MM.1S (cell line): ENCODE data around the gene PPM1B.
"Not testable (repeated sequence)": the region's sequence is repeated elsewhere in the genome, so short reads cannot be mapped to it uniquely, and the experiment has no call there.

Experiments
- DNase-seq: peaks from one replicate; pipeline ENCODE4 v3.0.0-alpha.2; 2015
- H2AFZ ChIP-seq: fragments of 300-600 bp; sonication (generic); 2 replicates; pipeline ENCODE4 v1.6.0; 2016; ENCODE audit warnings: antibody characterized with exemption, low read length
- H3F3A ChIP-seq: fragments of 300-600 bp; sonication (generic); 2 replicates; pipeline ENCODE4 v1.6.1; 2016; ENCODE audit warnings: mild to moderate bottlenecking, antibody characterized with exemption, low read length, moderate library complexity, mixed read lengths; ENCODE audit not compliant: insufficient read depth
- H3K27ac ChIP-seq: fragments of 300-600 bp; sonication (generic); 2 replicates; pipeline ENCODE4 v1.5.1; 2016; ENCODE audit warnings: mild to moderate bottlenecking, low read length
- H3K27me3 ChIP-seq: fragments of 300-600 bp; sonication (generic); replicated peaks from 2 replicates; pipeline ENCODE4 v1.6.0; 2016; ENCODE audit warnings: low read length; ENCODE audit not compliant: insufficient read depth
- H3K36me3 ChIP-seq: fragments of 300-600 bp; sonication (generic); replicated peaks from 2 replicates; pipeline ENCODE4 v1.6.1; 2016; ENCODE audit warnings: mild to moderate bottlenecking, low read length, mixed read lengths; ENCODE audit not compliant: insufficient read depth
- H3K4me1 ChIP-seq: fragments of 300-600 bp; sonication (generic); 2 replicates; pipeline ENCODE4 v1.6.1; 2016; ENCODE audit warnings: low read length, mixed read lengths
- H3K4me2 ChIP-seq: fragments of 300-600 bp; sonication (generic); 2 replicates; pipeline ENCODE4 v1.6.0; 2016; ENCODE audit warnings: low read depth, low read length
- H3K4me3 ChIP-seq: fragments of 300-600 bp; sonication (generic); 2 replicates; pipeline ENCODE4 v1.5.1; 2016; ENCODE audit warnings: low read length, mixed read lengths
- H3K79me2 ChIP-seq: fragments of 300-600 bp; sonication (generic); 2 replicates; pipeline ENCODE4 v1.6.1; 2016; ENCODE audit warnings: mixed run types, low read length, mixed read lengths
- H3K9ac ChIP-seq: fragments of 300-600 bp; sonication (generic); 2 replicates; pipeline ENCODE4 v1.6.1; 2016; ENCODE audit warnings: low read length, mixed read lengths
- H3K9me2 ChIP-seq: fragments of 300-600 bp; sonication (generic); replicated peaks from 2 replicates; pipeline ENCODE4 v1.6.1; 2016; ENCODE audit warnings: mild to moderate bottlenecking, low read length, mixed read lengths; ENCODE audit not compliant: insufficient read depth
- H3K9me3 ChIP-seq: fragments of 300-600 bp; sonication (generic); replicated peaks from 2 replicates; pipeline ENCODE4 v1.6.1; 2016; ENCODE audit warnings: mild to moderate bottlenecking, low read length, mixed read lengths; ENCODE audit not compliant: insufficient read depth
- H4K20me1 ChIP-seq: fragments of 300-600 bp; sonication (generic); 2 replicates; pipeline ENCODE4 v1.6.1; 2016; ENCODE audit warnings: mild to moderate bottlenecking, low read length, moderate library complexity, mixed read lengths; ENCODE audit not compliant: insufficient read depth
- CTCF ChIP-seq: fragments of 300-600 bp; sonication (generic); IDR thresholded peaks from 2 replicates; pipeline ENCODE4 v1.5.1; 2016; ENCODE audit warnings: antibody characterized with exemption, low read length, mixed read lengths
- EZH2 ChIP-seq: fragments of 300-600 bp; sonication (generic); optimal IDR thresholded peaks from 2 replicates; pipeline ENCODE3; 2017; ENCODE audit warnings: low read depth, mild to moderate bottlenecking, antibody characterized with exemption, low read length, mixed read lengths
- EZH2phosphoT487 ChIP-seq: fragments of 300-600 bp; sonication (generic); IDR thresholded peaks from 2 replicates; pipeline ENCODE4 v1.6.1; 2018; ENCODE audit warnings: antibody characterized with exemption, low read length

The PPM1B gene

DNA sequence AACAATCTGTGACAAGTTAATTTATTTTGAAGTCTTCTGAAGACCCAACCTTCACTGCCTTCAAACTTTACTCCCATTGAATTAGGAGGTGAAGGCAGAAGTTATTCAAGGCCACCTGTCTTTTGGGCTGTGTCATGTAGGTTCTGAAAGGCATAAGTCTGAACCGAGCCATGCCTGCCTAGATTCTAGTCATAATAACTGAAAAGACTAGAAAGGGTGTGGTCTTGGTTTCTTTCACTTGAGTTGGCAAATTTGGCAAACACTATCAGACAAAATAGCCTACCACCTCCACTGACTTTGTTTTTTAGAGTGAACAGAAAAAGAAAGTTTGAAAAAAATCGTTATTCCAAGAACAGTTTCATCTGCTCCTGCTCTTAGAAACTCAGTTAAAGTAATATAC is 38.4 kb downstream of the PPM1B start:
- Histone ChIP-seq H2AFZ (no peak overlapping the region), H3K9me2 (no peaks in the 10 kb centered on the region), H3F3A (no peaks in the 10 kb centered on the region), H3K4me1 (no peaks in the 10 kb centered on the region), H3K9me3 (no peaks in the 10 kb centered on the region), H3K79me2 (peaks cover 82% of the 10 kb centered on the region), H3K27me3 (no peaks in the 10 kb centered on the region), H3K27ac (no peak overlapping the region), H3K4me3 (no peak overlapping the region), H4K20me1 (no peaks in the 10 kb centered on the region), H3K36me3 (no peaks in the 10 kb centered on the region), H3K9ac (no peak overlapping the region), H3K4me2 (no peak overlapping the region)
- DNase-seq, result no peak
- TF ChIP-seq EZH2phosphoT487 (no peak), EZH2 (no peak), CTCF (no peak)

DNA sequence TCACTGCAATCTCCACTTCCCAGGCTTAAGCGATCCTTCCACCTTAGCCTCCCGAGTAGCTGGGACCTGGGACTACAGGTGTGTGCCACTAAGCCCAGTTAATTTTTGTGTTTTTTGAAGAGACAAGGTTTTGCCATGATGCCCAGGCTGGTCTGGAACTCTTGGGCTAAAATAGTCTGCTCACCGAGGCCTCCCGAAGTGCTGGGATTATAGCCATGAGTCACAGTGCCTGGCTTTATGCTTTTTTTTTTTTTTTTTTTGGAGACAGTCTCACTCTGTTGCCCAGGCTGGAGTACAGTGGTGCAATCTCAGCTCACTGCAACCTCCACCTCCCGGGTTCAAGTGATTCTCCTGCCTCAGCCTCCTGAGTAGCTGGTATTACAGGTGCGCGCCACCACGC is 39.0 kb downstream of the PPM1B start:
- DNase-seq, H2AFZ ChIP-seq, H3K27me3 ChIP-seq, H3K27ac ChIP-seq, H3K4me1 ChIP-seq, H3K36me3 ChIP-seq, H3K9me3 ChIP-seq, H3K4me3 ChIP-seq, H3K4me2 ChIP-seq, H4K20me1 ChIP-seq, H3F3A ChIP-seq, H3K9me2 ChIP-seq, H3K9ac ChIP-seq: not testable (repeated sequence)
- peaks cover 80% of the 10 kb centered on the region for H3K79me2 ChIP-seq

- no peaks in the 10 kb centered on the region for H3K9me3 ChIP-seq
- no peaks in the 10 kb centered on the region for H3K4me1 ChIP-seq
- DNase-seq, result no peak
- H2AFZ ChIP-seq, result no peak overlapping the region
- H3K4me3 ChIP-seq, result no peak overlapping the region
- H3K9ac ChIP-seq, result no peak overlapping the region
- H3K36me3 ChIP-seq, result no peaks in the 10 kb centered on the region
- no peaks in the 10 kb centered on the region for H4K20me1 ChIP-seq
- H3K27me3 ChIP-seq, result no peaks in the 10 kb centered on the region
- H3K4me2 ChIP-seq, result no peak overlapping the region
- TF ChIP-seq CTCF, result no peak
- no peak for TF ChIP-seq EZH2
- no peak for TF ChIP-seq EZH2phosphoT487
- no peaks in the 10 kb centered on the region for H3K9me2 ChIP-seq
- no peaks in the 10 kb centered on the region for H3F3A ChIP-seq
- no peak overlapping the region for H3K27ac ChIP-seq
- peaks cover 60% of the 10 kb centered on the region for H3K79me2 ChIP-seq
These were observed 41.7 kb downstream of the PPM1B start for GRCh38 chr2:44210362-44210761.

DNA sequence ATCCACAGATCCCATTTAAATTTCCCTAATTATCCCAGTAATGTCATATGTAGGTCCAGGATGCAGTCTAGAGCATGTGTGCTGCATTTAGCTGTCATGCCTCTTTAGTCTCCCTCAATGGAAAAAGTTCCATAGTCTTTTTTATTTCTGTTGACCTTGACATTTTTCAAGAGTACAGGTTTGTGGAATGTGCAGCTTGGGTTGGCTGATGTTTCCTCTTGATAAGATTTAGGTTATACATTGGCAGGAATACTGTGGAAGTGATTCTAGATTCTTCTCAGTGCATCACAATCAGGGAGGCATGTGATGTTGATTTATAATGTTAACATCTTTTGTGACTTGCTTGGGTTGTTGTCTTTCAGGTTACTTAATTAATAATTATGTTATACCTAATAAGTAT is 42.5 kb downstream of the PPM1B start:
- no peaks in the 10 kb centered on the region for H3K36me3 ChIP-seq
- H3K27me3 ChIP-seq, result no peaks in the 10 kb centered on the region
- H4K20me1 ChIP-seq, result no peaks in the 10 kb centered on the region
- peaks cover 61% of the 10 kb centered on the region for H3K79me2 ChIP-seq
- DNase-seq, result no peak
- no peak overlapping the region for H2AFZ ChIP-seq
- no peak for TF ChIP-seq CTCF
- no peak for TF ChIP-seq EZH2
- TF ChIP-seq EZH2phosphoT487, result no peak
- no peak overlapping the region for H3K27ac ChIP-seq
- no peaks in the 10 kb centered on the region for H3K9me2 ChIP-seq
- no peaks in the 10 kb centered on the region for H3K9me3 ChIP-seq
- H3F3A ChIP-seq, result no peaks in the 10 kb centered on the region
- no peaks in the 10 kb centered on the region for H3K4me1 ChIP-seq
- H3K9ac ChIP-seq, result no peak overlapping the region
- H3K4me2 ChIP-seq, result no peak overlapping the region
- no peak overlapping the region for H3K4me3 ChIP-seq
